GM23338 (cell line): Measurements from ENCODE around the gene MSL3B.
A peak's percentile ranks its signal among the peaks of the same experiment; 100 is the strongest.

Experiments used
- ATAC-seq: fragments of 200-7000 bp; cut with Tn5 transposase; 3 replicates; pipeline ENCODE4 v1.9.1; 2020
- DNase-seq: peaks from one replicate; pipeline ENCODE4 v3.0.0-alpha.2; 2015; ENCODE audit warnings: low spot score
- H2AFZ ChIP-seq: fragments of 200-600 bp; sonication (generic); 2 replicates; pipeline ENCODE4 v1.8.0; 2016; ENCODE audit warnings: antibody characterized with exemption, mild to moderate bottlenecking, moderate library complexity
- H3F3A ChIP-seq: fragments of 200-600 bp; sonication (generic); replicated peaks from 2 replicates; pipeline ENCODE4 v1.8.0; 2017; ENCODE audit warnings: antibody characterized with exemption, mixed run types, low read depth
- H3K27ac ChIP-seq: fragments of 200-600 bp; sonication (generic); 2 replicates; pipeline ENCODE4 v1.6.1; 2016; ENCODE audit warnings: low read depth
- H3K27me3 ChIP-seq: fragments of 200-600 bp; sonication (generic); 2 replicates; pipeline ENCODE4 v1.8.0; 2016; ENCODE audit warnings: mild to moderate bottlenecking, mixed run types, moderate library complexity; ENCODE audit not compliant: insufficient read depth
- H3K36me3 ChIP-seq: fragments of 200-600 bp; sonication (generic); 2 replicates; pipeline ENCODE4 v1.8.0; 2016; ENCODE audit warnings: mild to moderate bottlenecking; ENCODE audit not compliant: insufficient read depth
- H3K4me1 ChIP-seq: fragments of 200-600 bp; sonication (generic); 2 replicates; pipeline ENCODE4 v1.8.0; 2016; ENCODE audit warnings: mild to moderate bottlenecking, moderate library complexity; ENCODE audit not compliant: insufficient read depth
- H3K4me2 ChIP-seq: fragments of 200-600 bp; sonication (generic); 2 replicates; pipeline ENCODE4 v1.7.1; 2017; ENCODE audit warnings: mixed run types
- H3K4me3 ChIP-seq: fragments of 200-600 bp; sonication (generic); 2 replicates; pipeline ENCODE4 v1.6.1; 2016; ENCODE audit warnings: mixed run types
- H3K79me2 ChIP-seq: fragments of 200-600 bp; sonication (generic); replicated peaks from 2 replicates; pipeline ENCODE4 v1.8.0; 2017; ENCODE audit warnings: mild to moderate bottlenecking; ENCODE audit not compliant: insufficient read depth
- H3K9me2 ChIP-seq: fragments of 200-600 bp; sonication (generic); 2 replicates; pipeline ENCODE4 v1.8.0; 2017; ENCODE audit not compliant: insufficient read depth
- H4K20me1 ChIP-seq: fragments of 200-600 bp; sonication (generic); replicated peaks from 2 replicates; pipeline ENCODE4 v1.8.0; 2017; ENCODE audit warnings: mild to moderate bottlenecking; ENCODE audit not compliant: insufficient read depth
- H3K27ac Mint-ChIP-seq: 2 replicates; pipeline ENCODE4 v1.8.0; 2020; ENCODE audit warnings: inconsistent platforms, mild to moderate bottlenecking, moderate library complexity, mixed read lengths
- H3K27me3 Mint-ChIP-seq: 3 replicates; pipeline ENCODE4 v1.8.0; 2022; ENCODE audit warnings: low read depth, mild to moderate bottlenecking, moderate library complexity, mixed read lengths, inconsistent platforms; ENCODE audit not compliant: insufficient read depth, poor library complexity
- H3K36me3 Mint-ChIP-seq: 3 replicates; pipeline ENCODE4 v1.8.0; 2021; ENCODE audit warnings: low read depth, mild to moderate bottlenecking, inconsistent platforms, moderate library complexity, mixed read lengths
- H3K4me1 Mint-ChIP-seq: 3 replicates; pipeline ENCODE4 v1.8.0; 2020; ENCODE audit warnings: mild to moderate bottlenecking, inconsistent platforms, mixed read lengths
- H3K4me3 Mint-ChIP-seq: 3 replicates; pipeline ENCODE4 v1.8.0; 2021; ENCODE audit warnings: moderate library complexity, mild to moderate bottlenecking, inconsistent platforms, mixed read lengths
- H3K9me3 Mint-ChIP-seq: 3 replicates; pipeline ENCODE4 v1.8.0; 2020; ENCODE audit warnings: moderate library complexity, mild to moderate bottlenecking, inconsistent platforms, mixed read lengths
- CREB1 ChIP-seq: fragments of 250-450 bp; sonication (Bioruptor Pico); IDR thresholded peaks from 2 replicates; pipeline ENCODE4 v1.5.0; 2020; ENCODE audit warnings: low read depth, mild to moderate bottlenecking, moderate library complexity
- EZH2 ChIP-seq: fragments of 200-600 bp; sonication (generic); IDR thresholded peaks from one replicate; pipeline ENCODE4 v1.8.0; 2017; ENCODE audit warnings: antibody characterized with exemption, mild to moderate bottlenecking, low read depth; ENCODE audit not compliant: unreplicated experiment
- EZH2phosphoT487 ChIP-seq: fragments of 200-600 bp; sonication (generic); IDR thresholded peaks from one replicate; pipeline ENCODE4 v1.8.1; 2018; ENCODE audit warnings: antibody characterized with exemption; ENCODE audit not compliant: unreplicated experiment
- NANOG ChIP-seq: IDR thresholded peaks from 2 replicates; pipeline ENCODE4 v1.6.1; 2016; ENCODE audit warnings: antibody characterized with exemption, borderline replicate concordance
- POLR2AphosphoS5 ChIP-seq: IDR thresholded peaks from 2 replicates; pipeline ENCODE4 v1.6.1; 2016; ENCODE audit warnings: antibody characterized with exemption, low read depth
- STAT1 ChIP-seq: IDR thresholded peaks from one replicate; pipeline ENCODE4 v1.6.1; 2016; ENCODE audit warnings: antibody characterized with exemption; ENCODE audit not compliant: unreplicated experiment
- ZNF114 ChIP-seq: fragments of 250-450 bp; sonication (Bioruptor Pico); IDR thresholded peaks from 2 replicates; pipeline ENCODE4 v1.5.0; 2020; ENCODE audit warnings: mild to moderate bottlenecking, moderate library complexity
- ZNF331 ChIP-seq: fragments of 250-450 bp; sonication (Bioruptor Pico); IDR thresholded peaks from 2 replicates; pipeline ENCODE4 v1.5.0; 2020; ENCODE audit warnings: low read depth, mild to moderate bottlenecking, moderate library complexity
- TF ChIP-seq, protein P1 (sequence below): IDR thresholded peaks from 2 replicates; pipeline ENCODE4 v1.6.1; 2016; ENCODE audit warnings: antibody characterized with exemption
- TF ChIP-seq, protein P2 (sequence below): fragments of 250-450 bp; sonication (Bioruptor Pico); IDR thresholded peaks from 2 replicates; pipeline ENCODE4 v1.5.0; 2020; ENCODE audit warnings: mild to moderate bottlenecking, moderate library complexity
- TF ChIP-seq, protein P3 (sequence below): IDR thresholded peaks from one replicate; pipeline ENCODE4 v1.6.1; 2018; ENCODE audit warnings: antibody characterized with exemption; ENCODE audit not compliant: unreplicated experiment

Gene MSL3B

DNA sequence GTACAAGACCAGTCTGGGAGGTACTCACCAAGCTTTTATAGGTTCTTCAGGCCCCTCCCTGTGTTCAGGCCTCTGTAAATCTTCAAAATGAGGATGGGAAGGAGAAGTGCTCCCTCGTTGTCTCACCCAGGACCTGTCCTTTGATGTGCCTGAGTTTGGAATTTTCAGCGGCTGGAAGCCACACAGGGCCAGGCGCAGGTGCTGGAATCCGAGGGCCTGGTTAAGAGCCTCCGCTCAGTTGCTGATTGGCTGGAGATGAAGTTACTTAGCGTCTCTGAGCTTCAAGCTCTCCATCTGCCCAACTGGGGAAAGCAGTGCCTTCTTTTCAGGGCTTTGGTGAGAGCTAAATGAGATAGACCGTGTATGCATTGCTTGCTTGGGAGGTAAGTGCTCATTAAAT is 43.8 kb downstream of the MSL3B start:
- H3K27me3 Mint-ChIP-seq: peaks cover 9% of the 10 kb centered on the region
- peak; percentile 46 for DNase-seq
- H3K4me1 ChIP-seq: no peaks in the 10 kb centered on the region
- H3K9me3 Mint-ChIP-seq: peaks cover 3% of the 10 kb centered on the region; the same call in 1 of the 3 replicates
- H3F3A ChIP-seq: no peaks in the 10 kb centered on the region
- no peaks in the 10 kb centered on the region for H3K36me3 ChIP-seq
- H4K20me1 ChIP-seq: no peaks in the 10 kb centered on the region
- no peaks in the 10 kb centered on the region for H3K27me3 ChIP-seq
- H3K4me3 ChIP-seq: no peak overlapping the region
- H3K27ac ChIP-seq: no peak overlapping the region
- no peak overlapping the region for H3K4me2 ChIP-seq
- H3K4me1 Mint-ChIP-seq: peaks cover 3% of the 10 kb centered on the region; the same call in 2 of the 3 replicates
- no peaks in the 10 kb centered on the region for H3K9me2 ChIP-seq
- H3K4me3 Mint-ChIP-seq: no peak overlapping the region
- ATAC-seq: peak; percentile 56
- no peak overlapping the region for H3K27ac Mint-ChIP-seq
- TF ChIP-seq NANOG (no peak), STAT1 (no peak)
- H2AFZ ChIP-seq: no peak overlapping the region
- no peaks in the 10 kb centered on the region for H3K36me3 Mint-ChIP-seq
- H3K79me2 ChIP-seq: no peaks in the 10 kb centered on the region

DNA sequence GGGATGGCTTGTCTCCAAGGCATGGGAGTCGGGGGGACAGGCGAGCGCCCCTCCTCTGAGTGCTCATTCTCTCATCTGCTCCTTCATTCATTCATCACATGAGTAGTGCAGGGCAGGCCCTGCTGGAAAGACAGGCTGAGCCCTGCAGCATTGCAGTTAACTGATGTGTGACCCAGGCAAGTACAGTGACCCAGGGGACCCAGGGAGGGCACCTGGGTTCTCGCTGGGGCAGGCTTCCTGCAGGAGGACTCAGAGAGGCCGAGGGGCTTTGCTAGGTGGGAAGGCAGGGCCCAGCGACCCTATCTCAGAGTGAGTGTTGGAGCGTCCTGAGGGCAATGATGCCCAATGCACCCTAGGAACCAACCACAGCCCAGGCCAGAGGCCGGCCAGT is 44.5 kb downstream of the MSL3B start:
- H2AFZ ChIP-seq: no peak overlapping the region
- H3K27ac ChIP-seq: no peak overlapping the region
- DNase-seq (no peak), ATAC-seq (no peak)
- no peak overlapping the region for H3K4me3 ChIP-seq
- Mint-ChIP-seq H3K9me3 (peaks cover 3% of the 10 kb centered on the region; the same call in 1 of the 3 replicates), H3K4me1 (peaks cover 3% of the 10 kb centered on the region; the same call in 2 of the 3 replicates), H3K27me3 (peaks cover 9% of the 10 kb centered on the region), H3K4me3 (no peak overlapping the region), H3K36me3 (no peaks in the 10 kb centered on the region), H3K27ac (no peak overlapping the region)
- no peaks in the 10 kb centered on the region for H4K20me1 ChIP-seq
- H3K4me2 ChIP-seq: no peak overlapping the region
- no peaks in the 10 kb centered on the region for H3K79me2 ChIP-seq
- no peaks in the 10 kb centered on the region for H3F3A ChIP-seq
- H3K27me3 ChIP-seq: no peaks in the 10 kb centered on the region
- no peaks in the 10 kb centered on the region for H3K4me1 ChIP-seq
- H3K36me3 ChIP-seq: no peaks in the 10 kb centered on the region
- no peaks in the 10 kb centered on the region for H3K9me2 ChIP-seq
- TF ChIP-seq, protein P1, sequence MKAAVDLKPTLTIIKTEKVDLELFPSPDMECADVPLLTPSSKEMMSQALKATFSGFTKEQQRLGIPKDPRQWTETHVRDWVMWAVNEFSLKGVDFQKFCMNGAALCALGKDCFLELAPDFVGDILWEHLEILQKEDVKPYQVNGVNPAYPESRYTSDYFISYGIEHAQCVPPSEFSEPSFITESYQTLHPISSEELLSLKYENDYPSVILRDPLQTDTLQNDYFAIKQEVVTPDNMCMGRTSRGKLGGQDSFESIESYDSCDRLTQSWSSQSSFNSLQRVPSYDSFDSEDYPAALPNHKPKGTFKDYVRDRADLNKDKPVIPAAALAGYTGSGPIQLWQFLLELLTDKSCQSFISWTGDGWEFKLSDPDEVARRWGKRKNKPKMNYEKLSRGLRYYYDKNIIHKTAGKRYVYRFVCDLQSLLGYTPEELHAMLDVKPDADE: no peak
- TF ChIP-seq POLR2AphosphoS5 (no peak), EZH2 (no peak), EZH2phosphoT487 (no peak), CREB1 (CRISPR knock-in tag) (no peak), STAT1 (no peak), ZNF331 (CRISPR knock-in tag) (no peak), NANOG (no peak), ZNF114 (CRISPR knock-in tag) (no peak)
- TF ChIP-seq, protein P2, sequence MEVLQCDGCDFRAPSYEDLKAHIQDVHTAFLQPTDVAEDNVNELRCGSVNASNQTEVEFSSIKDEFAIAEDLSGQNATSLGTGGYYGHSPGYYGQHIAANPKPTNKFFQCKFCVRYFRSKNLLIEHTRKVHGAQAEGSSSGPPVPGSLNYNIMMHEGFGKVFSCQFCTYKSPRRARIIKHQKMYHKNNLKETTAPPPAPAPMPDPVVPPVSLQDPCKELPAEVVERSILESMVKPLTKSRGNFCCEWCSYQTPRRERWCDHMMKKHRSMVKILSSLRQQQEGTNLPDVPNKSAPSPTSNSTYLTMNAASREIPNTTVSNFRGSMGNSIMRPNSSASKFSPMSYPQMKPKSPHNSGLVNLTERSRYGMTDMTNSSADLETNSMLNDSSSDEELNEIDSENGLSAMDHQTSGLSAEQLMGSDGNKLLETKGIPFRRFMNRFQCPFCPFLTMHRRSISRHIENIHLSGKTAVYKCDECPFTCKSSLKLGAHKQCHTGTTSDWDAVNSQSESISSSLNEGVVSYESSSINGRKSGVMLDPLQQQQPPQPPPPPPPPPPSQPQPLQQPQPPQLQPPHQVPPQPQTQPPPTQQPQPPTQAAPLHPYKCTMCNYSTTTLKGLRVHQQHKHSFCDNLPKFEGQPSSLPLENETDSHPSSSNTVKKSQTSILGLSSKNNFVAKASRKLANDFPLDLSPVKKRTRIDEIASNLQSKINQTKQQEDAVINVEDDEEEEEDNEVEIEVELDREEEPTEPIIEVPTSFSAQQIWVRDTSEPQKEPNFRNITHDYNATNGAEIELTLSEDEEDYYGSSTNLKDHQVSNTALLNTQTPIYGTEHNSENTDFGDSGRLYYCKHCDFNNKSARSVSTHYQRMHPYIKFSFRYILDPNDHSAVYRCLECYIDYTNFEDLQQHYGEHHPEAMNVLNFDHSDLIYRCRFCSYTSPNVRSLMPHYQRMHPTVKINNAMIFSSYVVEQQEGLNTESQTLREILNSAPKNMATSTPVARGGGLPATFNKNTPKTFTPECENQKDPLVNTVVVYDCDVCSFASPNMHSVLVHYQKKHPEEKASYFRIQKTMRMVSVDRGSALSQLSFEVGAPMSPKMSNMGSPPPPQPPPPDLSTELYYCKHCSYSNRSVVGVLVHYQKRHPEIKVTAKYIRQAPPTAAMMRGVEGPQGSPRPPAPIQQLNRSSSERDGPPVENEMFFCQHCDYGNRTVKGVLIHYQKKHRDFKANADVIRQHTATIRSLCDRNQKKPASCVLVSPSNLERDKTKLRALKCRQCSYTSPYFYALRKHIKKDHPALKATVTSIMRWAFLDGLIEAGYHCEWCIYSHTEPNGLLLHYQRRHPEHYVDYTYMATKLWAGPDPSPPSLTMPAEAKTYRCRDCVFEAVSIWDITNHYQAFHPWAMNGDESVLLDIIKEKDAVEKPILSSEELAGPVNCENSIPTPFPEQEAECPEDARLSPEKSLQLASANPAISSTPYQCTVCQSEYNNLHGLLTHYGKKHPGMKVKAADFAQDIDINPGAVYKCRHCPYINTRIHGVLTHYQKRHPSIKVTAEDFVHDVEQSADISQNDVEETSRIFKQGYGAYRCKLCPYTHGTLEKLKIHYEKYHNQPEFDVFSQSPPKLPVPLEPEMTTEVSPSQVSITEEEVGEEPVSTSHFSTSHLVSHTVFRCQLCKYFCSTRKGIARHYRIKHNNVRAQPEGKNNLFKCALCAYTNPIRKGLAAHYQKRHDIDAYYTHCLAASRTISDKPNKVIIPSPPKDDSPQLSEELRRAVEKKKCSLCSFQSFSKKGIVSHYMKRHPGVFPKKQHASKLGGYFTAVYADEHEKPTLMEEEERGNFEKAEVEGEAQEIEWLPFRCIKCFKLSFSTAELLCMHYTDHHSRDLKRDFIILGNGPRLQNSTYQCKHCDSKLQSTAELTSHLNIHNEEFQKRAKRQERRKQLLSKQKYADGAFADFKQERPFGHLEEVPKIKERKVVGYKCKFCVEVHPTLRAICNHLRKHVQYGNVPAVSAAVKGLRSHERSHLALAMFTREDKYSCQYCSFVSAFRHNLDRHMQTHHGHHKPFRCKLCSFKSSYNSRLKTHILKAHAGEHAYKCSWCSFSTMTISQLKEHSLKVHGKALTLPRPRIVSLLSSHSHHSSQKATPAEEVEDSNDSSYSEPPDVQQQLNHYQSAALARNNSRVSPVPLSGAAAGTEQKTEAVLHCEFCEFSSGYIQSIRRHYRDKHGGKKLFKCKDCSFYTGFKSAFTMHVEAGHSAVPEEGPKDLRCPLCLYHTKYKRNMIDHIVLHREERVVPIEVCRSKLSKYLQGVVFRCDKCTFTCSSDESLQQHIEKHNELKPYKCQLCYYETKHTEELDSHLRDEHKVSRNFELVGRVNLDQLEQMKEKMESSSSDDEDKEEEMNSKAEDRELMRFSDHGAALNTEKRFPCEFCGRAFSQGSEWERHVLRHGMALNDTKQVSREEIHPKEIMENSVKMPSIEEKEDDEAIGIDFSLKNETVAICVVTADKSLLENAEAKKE (CRISPR knock-in tag): no peak
- TF ChIP-seq, protein P3, sequence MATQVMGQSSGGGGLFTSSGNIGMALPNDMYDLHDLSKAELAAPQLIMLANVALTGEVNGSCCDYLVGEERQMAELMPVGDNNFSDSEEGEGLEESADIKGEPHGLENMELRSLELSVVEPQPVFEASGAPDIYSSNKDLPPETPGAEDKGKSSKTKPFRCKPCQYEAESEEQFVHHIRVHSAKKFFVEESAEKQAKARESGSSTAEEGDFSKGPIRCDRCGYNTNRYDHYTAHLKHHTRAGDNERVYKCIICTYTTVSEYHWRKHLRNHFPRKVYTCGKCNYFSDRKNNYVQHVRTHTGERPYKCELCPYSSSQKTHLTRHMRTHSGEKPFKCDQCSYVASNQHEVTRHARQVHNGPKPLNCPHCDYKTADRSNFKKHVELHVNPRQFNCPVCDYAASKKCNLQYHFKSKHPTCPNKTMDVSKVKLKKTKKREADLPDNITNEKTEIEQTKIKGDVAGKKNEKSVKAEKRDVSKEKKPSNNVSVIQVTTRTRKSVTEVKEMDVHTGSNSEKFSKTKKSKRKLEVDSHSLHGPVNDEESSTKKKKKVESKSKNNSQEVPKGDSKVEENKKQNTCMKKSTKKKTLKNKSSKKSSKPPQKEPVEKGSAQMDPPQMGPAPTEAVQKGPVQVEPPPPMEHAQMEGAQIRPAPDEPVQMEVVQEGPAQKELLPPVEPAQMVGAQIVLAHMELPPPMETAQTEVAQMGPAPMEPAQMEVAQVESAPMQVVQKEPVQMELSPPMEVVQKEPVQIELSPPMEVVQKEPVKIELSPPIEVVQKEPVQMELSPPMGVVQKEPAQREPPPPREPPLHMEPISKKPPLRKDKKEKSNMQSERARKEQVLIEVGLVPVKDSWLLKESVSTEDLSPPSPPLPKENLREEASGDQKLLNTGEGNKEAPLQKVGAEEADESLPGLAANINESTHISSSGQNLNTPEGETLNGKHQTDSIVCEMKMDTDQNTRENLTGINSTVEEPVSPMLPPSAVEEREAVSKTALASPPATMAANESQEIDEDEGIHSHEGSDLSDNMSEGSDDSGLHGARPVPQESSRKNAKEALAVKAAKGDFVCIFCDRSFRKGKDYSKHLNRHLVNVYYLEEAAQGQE: no peak
